Testis (tissue), 2 donors: Measurements from ENCODE around the gene ERFE.

Experiments used
- CTCF ChIP-seq, 3 experiments: fragments of 450-650 bp in 2 of 3; fragments of 200-600 bp in 1 of 3; sonication (generic) in 1 of 3; IDR thresholded peaks; one replicate each; pipeline ENCODE4 v1.5.1; 2016 to 2019; ENCODE audit warnings: antibody characterized with exemption in 3 of 3, mild to moderate bottlenecking in 2 of 3, moderate library complexity in 1 of 3
- POLR2A ChIP-seq: fragments of 450-650 bp; IDR thresholded peaks from one replicate; pipeline ENCODE4 v1.6.1; 2017; ENCODE audit warnings: antibody characterized with exemption, mild to moderate bottlenecking, moderate library complexity

GRCh38 chr2:238176613-238177012 lies 17.8 kb downstream of the ERFE start:
- TF ChIP-seq CTCF (IDR thresholded peaks at IDR 0.05), result no peak
- TF ChIP-seq POLR2A, result no peak
